Neural progenitor cell (in vitro differentiated cells): ENCODE results near the gene ZNF213.

Experiments used
- EZH2 ChIP-seq: fragments of 200-600 bp; sonication (generic); IDR thresholded peaks from 2 replicates; pipeline ENCODE4 v1.6.1; 2017; ENCODE audit warnings: antibody characterized with exemption, mild to moderate bottlenecking, moderate library complexity
- EZH2phosphoT487 ChIP-seq: fragments of 200-600 bp; sonication (generic); IDR thresholded peaks from 2 replicates; pipeline ENCODE4 v1.6.1; 2017; ENCODE audit warnings: antibody characterized with exemption
- TF ChIP-seq, protein P1 (sequence below): fragments of 200-600 bp; sonication (generic); IDR thresholded peaks from 2 replicates; pipeline ENCODE4 v1.5.1; 2017; ENCODE audit warnings: antibody characterized with exemption, mild to moderate bottlenecking

DNA sequence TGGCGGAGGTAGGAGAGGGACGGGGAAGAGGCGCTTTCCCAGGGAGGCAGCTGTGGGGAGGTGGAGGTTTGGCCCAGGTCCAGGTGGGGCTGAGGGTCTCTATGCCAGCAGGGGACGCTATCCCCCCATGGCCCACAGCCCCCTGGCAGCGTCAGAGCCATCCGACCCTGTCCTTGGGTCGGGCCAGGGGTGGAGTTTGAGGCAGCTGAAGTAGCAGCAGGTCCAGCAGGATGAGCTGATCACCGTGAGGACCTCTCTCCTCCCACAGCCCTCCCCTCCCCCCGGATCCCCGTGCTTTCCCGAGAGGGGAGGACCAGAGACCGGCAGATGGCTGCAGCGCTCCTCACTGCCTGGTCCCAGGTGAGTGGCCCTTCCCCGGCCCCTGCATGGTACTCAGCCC lies 19.3 kb upstream of the ZNF213 start:
- TF ChIP-seq, protein P1, sequence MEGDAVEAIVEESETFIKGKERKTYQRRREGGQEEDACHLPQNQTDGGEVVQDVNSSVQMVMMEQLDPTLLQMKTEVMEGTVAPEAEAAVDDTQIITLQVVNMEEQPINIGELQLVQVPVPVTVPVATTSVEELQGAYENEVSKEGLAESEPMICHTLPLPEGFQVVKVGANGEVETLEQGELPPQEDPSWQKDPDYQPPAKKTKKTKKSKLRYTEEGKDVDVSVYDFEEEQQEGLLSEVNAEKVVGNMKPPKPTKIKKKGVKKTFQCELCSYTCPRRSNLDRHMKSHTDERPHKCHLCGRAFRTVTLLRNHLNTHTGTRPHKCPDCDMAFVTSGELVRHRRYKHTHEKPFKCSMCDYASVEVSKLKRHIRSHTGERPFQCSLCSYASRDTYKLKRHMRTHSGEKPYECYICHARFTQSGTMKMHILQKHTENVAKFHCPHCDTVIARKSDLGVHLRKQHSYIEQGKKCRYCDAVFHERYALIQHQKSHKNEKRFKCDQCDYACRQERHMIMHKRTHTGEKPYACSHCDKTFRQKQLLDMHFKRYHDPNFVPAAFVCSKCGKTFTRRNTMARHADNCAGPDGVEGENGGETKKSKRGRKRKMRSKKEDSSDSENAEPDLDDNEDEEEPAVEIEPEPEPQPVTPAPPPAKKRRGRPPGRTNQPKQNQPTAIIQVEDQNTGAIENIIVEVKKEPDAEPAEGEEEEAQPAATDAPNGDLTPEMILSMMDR, result peak; percentile 13
- TF ChIP-seq EZH2phosphoT487, result no peak
- TF ChIP-seq EZH2, result no peak
